Trophoblast cell (in vitro differentiated cells and primary cell): Measurements from ENCODE around the gene GJA1.
"Not testable (repeated sequence)": the region's sequence is repeated elsewhere in the genome, so short reads cannot be mapped to it uniquely, and the experiment has no call there.

ENCODE experiments used
- DNase-seq, 2 donors: peaks; one replicate each; pipeline ENCODE4 v3.0.0-alpha.2; 2016
- H2AFZ ChIP-seq: 2 replicates; pipeline ENCODE4 v1.6.1; 2013; ENCODE audit warnings: low read length, moderate library complexity, mild to moderate bottlenecking; ENCODE audit not compliant: insufficient read depth, poor library complexity
- H2AK5ac ChIP-seq: 2 replicates; pipeline ENCODE4 v1.6.1; 2013; ENCODE audit warnings: mild to moderate bottlenecking, low read length
- H2BK120ac ChIP-seq: 2 replicates; pipeline ENCODE4 v1.6.1; 2013; ENCODE audit warnings: low read length, mild to moderate bottlenecking, moderate library complexity; ENCODE audit not compliant: insufficient read depth, poor library complexity
- H2BK12ac ChIP-seq: 2 replicates; pipeline ENCODE4 v1.6.1; 2013; ENCODE audit warnings: mild to moderate bottlenecking, low read length, moderate library complexity
- H2BK5ac ChIP-seq: 2 replicates; pipeline ENCODE4 v1.6.1; 2013; ENCODE audit warnings: low read length, low read depth, moderate library complexity, mild to moderate bottlenecking; ENCODE audit not compliant: poor library complexity
- H3K14ac ChIP-seq: 2 replicates; pipeline ENCODE4 v1.6.1; 2013; ENCODE audit warnings: mild to moderate bottlenecking, low read length
- H3K18ac ChIP-seq: 2 replicates; pipeline ENCODE4 v1.6.1; 2013; ENCODE audit warnings: mild to moderate bottlenecking, low read length
- H3K23ac ChIP-seq: 2 replicates; pipeline ENCODE4 v1.6.1; 2013; ENCODE audit warnings: low read length
- H3K27ac ChIP-seq: 2 replicates; pipeline ENCODE4 v1.5.1; 2013; ENCODE audit warnings: low read depth, mild to moderate bottlenecking, inconsistent platforms, low read length, moderate library complexity
- H3K27me3 ChIP-seq: 2 replicates; pipeline ENCODE4 v1.6.1; 2013; ENCODE audit warnings: inconsistent platforms, mild to moderate bottlenecking, low read length, moderate library complexity; ENCODE audit not compliant: insufficient read depth
- H3K36me3 ChIP-seq, 2 experiments: 1 replicate in 1 of 2; 2 replicates in 1 of 2; pipeline ENCODE4 v1.6.1; 2013; ENCODE audit warnings: low read length in 2 of 2, mild to moderate bottlenecking in 2 of 2, moderate library complexity in 1 of 2; ENCODE audit not compliant: insufficient read depth in 2 of 2, control insufficient read depth in 1 of 2
- H3K4ac ChIP-seq: 2 replicates; pipeline ENCODE4 v1.6.1; 2013; ENCODE audit warnings: low read depth, mild to moderate bottlenecking, low read length, moderate library complexity
- H3K4me1 ChIP-seq, 2 experiments: 1 replicate in 1 of 2; 2 replicates in 1 of 2; pipeline ENCODE4 v1.6.1; 2013; ENCODE audit warnings: low read length in 2 of 2, mild to moderate bottlenecking in 2 of 2, moderate library complexity in 1 of 2; ENCODE audit not compliant: insufficient read depth in 2 of 2, control insufficient read depth in 1 of 2
- H3K4me2 ChIP-seq: 2 replicates; pipeline ENCODE4 v1.6.1; 2013; ENCODE audit warnings: inconsistent platforms, mild to moderate bottlenecking, low read length, moderate library complexity
- H3K4me3 ChIP-seq: 2 replicates; pipeline ENCODE4 v1.5.1; 2013; ENCODE audit warnings: mild to moderate bottlenecking, low read depth, low read length, inconsistent platforms
- H3K79me1 ChIP-seq: one replicate; pipeline ENCODE4 v1.6.1; 2013; ENCODE audit warnings: low read length
- H3K79me2 ChIP-seq: 2 replicates; pipeline ENCODE4 v1.6.1; 2013; ENCODE audit warnings: low read length, mild to moderate bottlenecking; ENCODE audit not compliant: control insufficient read depth, insufficient read depth, poor library complexity
- H3K9ac ChIP-seq: 2 replicates; pipeline ENCODE4 v1.6.1; 2013; ENCODE audit warnings: mild to moderate bottlenecking, low read length
- H3K9me3 ChIP-seq: 2 replicates; pipeline ENCODE4 v1.6.1; 2013; ENCODE audit warnings: low read depth, mild to moderate bottlenecking, control low read depth, inconsistent platforms, low read length; ENCODE audit not compliant: insufficient read depth
- H4K12ac ChIP-seq: 2 replicates; pipeline ENCODE4 v1.6.1; 2013; ENCODE audit warnings: low read depth, mild to moderate bottlenecking, low read length, moderate library complexity
- H4K8ac ChIP-seq: 2 replicates; pipeline ENCODE4 v1.6.1; 2013; ENCODE audit warnings: low read depth, mild to moderate bottlenecking, low read length, moderate library complexity
- H4K91ac ChIP-seq: one replicate; pipeline ENCODE4 v1.6.1; 2013; ENCODE audit warnings: low read depth, mild to moderate bottlenecking, low read length, moderate library complexity
- whole genome bisulfite sequencing: extraction: QIAGEN DNeasy Blood & Tissue Kit; methylation state at CpG from one replicate; pipeline ENCODE4 v1.1.7; 2013; ENCODE audit warnings: missing lambda C conversion rate; ENCODE audit not compliant: insufficient read length, insufficient coverage; ENCODE audit errors: extremely low coverage; 5-methylcytosine and 5-hydroxymethylcytosine counted together

The GJA1 gene

DNA sequence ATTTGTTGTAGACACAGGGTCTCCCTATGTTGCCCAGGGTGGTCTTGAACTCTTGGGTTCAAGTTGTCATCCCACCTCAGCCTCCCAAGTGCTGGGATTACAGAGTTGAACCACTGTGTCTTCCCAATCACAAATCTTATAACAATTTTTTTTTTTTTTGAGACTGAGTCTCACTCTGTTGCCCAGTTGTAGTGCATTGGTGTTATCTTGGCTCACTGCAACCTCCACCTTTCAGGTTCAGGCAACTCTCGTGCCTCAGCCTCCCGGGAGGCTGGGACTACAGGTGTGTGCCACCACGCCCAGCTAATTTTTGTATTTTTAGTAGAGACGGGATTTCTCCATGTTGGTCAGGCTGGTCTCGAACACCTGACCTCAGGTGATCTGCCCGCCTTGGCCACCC, 3.7 kb upstream of the GJA1 start:
- not testable (repeated sequence) for H2BK5ac ChIP-seq, H4K91ac ChIP-seq, H3K4me3 ChIP-seq, H3K27ac ChIP-seq, DNase-seq, H3K79me2 ChIP-seq, H3K23ac ChIP-seq, H4K8ac ChIP-seq, H3K4ac ChIP-seq, H3K79me1 ChIP-seq, H3K4me1 ChIP-seq, H2BK120ac ChIP-seq, H3K9me3 ChIP-seq, H3K36me3 ChIP-seq, H2BK12ac ChIP-seq, H2AFZ ChIP-seq, H3K18ac ChIP-seq, H3K9ac ChIP-seq, H3K4me2 ChIP-seq, H4K12ac ChIP-seq, H3K27me3 ChIP-seq, H2AK5ac ChIP-seq, H3K14ac ChIP-seq
- no CpG with 5 or more reads among the region's 6 CpGs for WGBS

DNA sequence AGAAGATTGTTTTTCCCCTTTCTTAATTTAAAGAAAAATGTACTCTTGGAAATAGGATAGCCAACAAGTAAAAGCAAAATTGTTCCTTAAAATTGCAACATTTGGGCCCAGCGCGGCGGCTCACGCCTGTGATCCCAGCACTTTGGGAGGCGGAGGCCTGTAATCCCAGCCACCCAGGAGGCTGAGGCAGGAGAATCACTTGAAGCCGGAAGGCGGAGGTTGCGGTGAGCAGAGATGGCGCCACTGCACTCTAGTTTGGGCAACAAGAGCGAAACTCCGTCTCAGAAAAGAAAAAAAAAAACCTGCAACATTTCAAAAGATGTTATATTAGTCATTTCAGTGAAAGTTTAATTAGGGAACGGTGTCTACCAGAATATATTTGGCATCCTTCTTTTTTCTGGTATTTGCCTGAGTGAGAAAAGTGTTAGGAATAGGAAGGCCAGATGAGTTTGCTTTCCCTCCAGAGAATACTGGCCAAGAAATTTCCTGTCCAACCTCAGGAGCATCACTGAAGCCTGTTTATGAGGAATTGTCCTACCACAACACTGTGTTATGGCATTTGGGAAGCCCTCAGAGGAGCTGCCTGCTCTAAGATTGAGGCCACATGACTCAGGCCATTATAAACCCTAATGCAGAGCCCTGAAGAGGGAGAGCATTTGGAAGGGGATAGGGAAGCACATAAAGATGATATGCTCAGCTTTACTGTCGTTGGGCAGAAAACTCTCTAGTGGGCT, 1.2 kb upstream of the GJA1 start:
- Histone ChIP-seq H3K14ac (no peak overlapping the region), H3K4me1 (no peaks in the 10 kb centered on the region), H2BK5ac (no peak overlapping the region), H3K23ac (no peak overlapping the region), H3K18ac (no peak overlapping the region), H3K79me2 (peaks cover 8% of the 10 kb centered on the region), H4K91ac (no peak overlapping the region), H3K79me1 (peaks cover 7% of the 10 kb centered on the region), H3K4ac (no peak overlapping the region), H3K9ac (no peak overlapping the region), H3K27me3 (no peaks in the 10 kb centered on the region), H3K4me3 (no peak overlapping the region), H2AK5ac (no peak overlapping the region), H2BK120ac (no peak overlapping the region), H3K9me3 (no peaks in the 10 kb centered on the region), H4K12ac (no peak overlapping the region), H2BK12ac (peak overlapping the region; percentile 42), H4K8ac (no peak overlapping the region), H3K27ac (no peak overlapping the region), H3K36me3 (no peaks in the 10 kb centered on the region), H2AFZ (no peak overlapping the region), H3K4me2 (no peak overlapping the region)
- DNase-seq: no peak
- no CpG with 5 or more reads among the region's 13 CpGs for WGBS

DNA sequence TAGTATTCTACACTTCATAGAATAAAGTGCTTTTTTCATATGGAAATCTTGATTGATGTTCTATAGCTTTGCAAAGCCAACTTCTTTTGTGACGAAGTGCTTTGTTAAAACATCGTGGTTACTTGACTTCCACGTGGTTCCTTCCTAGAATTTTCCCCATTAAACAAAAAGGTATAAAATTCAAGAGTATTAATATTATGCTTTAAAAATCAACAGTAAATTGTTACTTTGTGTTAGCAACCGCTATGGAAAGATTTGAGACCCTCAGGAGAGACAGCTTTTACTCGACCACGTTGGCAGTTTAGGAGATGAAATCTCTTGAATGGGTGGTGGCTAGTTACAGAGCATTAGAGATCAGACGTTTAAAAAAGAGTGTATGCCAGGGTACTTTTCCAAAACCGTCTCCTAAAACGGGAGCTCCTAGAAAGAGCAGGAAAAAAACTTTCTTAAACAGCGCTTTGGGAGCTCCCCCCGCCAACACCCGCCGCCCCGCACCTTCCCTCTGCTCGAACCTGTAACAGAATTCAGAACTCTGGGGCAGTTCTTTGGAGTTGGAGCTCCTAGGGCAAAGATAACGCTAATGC, 920 bp downstream of the GJA1 start:
- no peak overlapping the region for H4K12ac ChIP-seq
- H3K79me1 ChIP-seq: peaks cover 7% of the 10 kb centered on the region
- H3K27me3 ChIP-seq: no peaks in the 10 kb centered on the region
- H3K4me1 ChIP-seq: no peaks in the 10 kb centered on the region
- H2BK12ac ChIP-seq: no peak overlapping the region
- H3K36me3 ChIP-seq: no peaks in the 10 kb centered on the region
- peak overlapping the region; percentile 64 for H3K4me2 ChIP-seq
- no peak overlapping the region for H3K14ac ChIP-seq
- H2BK5ac ChIP-seq: no peak overlapping the region
- H3K18ac ChIP-seq: no peak overlapping the region
- H3K4ac ChIP-seq: peak overlapping the region; percentile 47
- H3K27ac ChIP-seq: peak overlapping the region; percentile 57
- H3K4me3 ChIP-seq: peak overlapping the region; percentile 74
- H3K79me2 ChIP-seq: peaks cover 10% of the 10 kb centered on the region
- no peak overlapping the region for H4K8ac ChIP-seq
- H2AK5ac ChIP-seq: no peak overlapping the region
- no peak overlapping the region for H3K23ac ChIP-seq
- H4K91ac ChIP-seq: no peak overlapping the region
- H3K9me3 ChIP-seq: no peaks in the 10 kb centered on the region
- WGBS: no CpG with 5 or more reads among the region's 16 CpGs
- H3K9ac ChIP-seq: peak overlapping the region; percentile 73
- no peak overlapping the region for H2AFZ ChIP-seq
- peak overlapping the region; percentile 31 for H2BK120ac ChIP-seq
- DNase-seq: peak in 1 of 2 donors; percentile 18

DNA sequence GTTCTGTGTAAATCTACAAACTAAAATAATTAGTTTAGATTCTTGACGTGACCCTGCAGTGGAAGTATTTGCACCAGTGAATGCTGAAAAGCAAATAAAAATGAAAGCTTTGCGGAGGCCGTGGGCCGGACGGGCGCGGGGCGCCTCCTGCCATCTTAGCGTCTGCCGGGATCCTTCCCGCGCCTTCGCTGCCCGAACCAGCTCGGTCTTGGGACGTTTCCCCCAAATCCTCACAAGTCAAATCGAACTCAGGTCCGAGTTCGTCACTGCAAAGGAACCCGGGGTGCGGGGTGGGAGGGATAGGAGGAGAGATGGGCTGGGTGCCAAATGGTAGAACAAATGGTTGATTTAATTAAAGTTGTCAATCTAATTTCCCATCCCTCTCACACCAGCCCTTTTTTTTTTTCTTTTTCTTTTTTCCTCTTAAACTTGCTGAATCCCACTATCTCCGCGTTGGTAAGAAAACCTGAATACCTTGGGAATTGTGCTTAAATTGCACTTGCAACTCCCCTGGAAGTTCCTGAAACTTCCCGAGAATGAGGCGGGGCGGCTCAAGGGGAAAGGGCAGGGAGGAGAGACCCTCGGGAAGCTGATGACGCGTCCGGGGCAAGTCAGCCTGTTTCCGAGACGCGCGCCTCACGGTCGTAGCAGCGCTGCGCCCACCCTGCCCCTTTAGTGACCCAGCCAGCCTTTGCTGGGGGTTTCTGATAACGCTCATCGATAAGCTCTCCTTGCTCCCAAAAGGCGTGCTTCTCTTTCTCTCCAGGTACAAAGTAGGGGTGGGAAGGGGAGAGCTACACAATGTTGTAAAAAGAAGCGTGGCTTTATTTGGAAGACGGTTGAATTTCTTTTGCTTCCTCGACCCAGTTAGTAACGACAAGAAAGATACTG, 1.8 kb downstream of the GJA1 start:
- Histone ChIP-seq H3K36me3 (no peaks in the 10 kb centered on the region), H2AFZ (peak overlapping the region; percentile 44), H4K12ac (peak overlapping the region; percentile 31), H2BK5ac (peak overlapping the region; percentile 37), H3K4me3 (peak overlapping the region; percentile 83), H3K4me1 (no peaks in the 10 kb centered on the region), H3K4me2 (peak overlapping the region; percentile 64), H3K23ac (no peak overlapping the region), H2AK5ac (no peak overlapping the region), H3K9me3 (no peaks in the 10 kb centered on the region), H2BK120ac (peak overlapping the region; percentile 56), H4K91ac (peak overlapping the region; percentile 66), H3K27me3 (no peaks in the 10 kb centered on the region), H3K27ac (peak overlapping the region; percentile 57), H3K79me1 (peaks cover 7% of the 10 kb centered on the region), H3K9ac (peak overlapping the region; percentile 92), H3K79me2 (peaks cover 12% of the 10 kb centered on the region), H3K4ac (peak overlapping the region; percentile 35), H3K14ac (peak overlapping the region; percentile 61), H2BK12ac (peak overlapping the region; percentile 27), H4K8ac (peak overlapping the region; percentile 51), H3K18ac (peak overlapping the region; percentile 46)
- no CpG with 5 or more reads among the region's 45 CpGs for WGBS
- DNase-seq: peak in 1 of 2 donors; percentile 36
